Measurements from ENCODE around the gene CNTN1. TPM values are rescaled to one million over a fixed set of nuclear protein-coding genes. Genes with fewer than 3 reads are reported as not detected.

Gene CNTN1
- total RNA-seq, 2 donors from 2014 or later: 0.77 to 4.4 TPM

- Histone ChIP-seq H3K9me3 (no peaks in the 10 kb centered on the region), H3K4me1 (no peaks in the 10 kb centered on the region), H3K4me3 (no peak overlapping the region), H3K27ac (no peak overlapping the region), H3K9ac (ENCODE audit: low read depth in 2 of 2, low read length in 2 of 2) (no peak overlapping the region), H3K27me3 (no peaks in the 10 kb centered on the region), H3K36me3 (no peaks in the 10 kb centered on the region)
- DNase-seq: no peak
- intact Hi-C loops (cut with DNase I): no loop called here
- TF ChIP-seq, protein P1, sequence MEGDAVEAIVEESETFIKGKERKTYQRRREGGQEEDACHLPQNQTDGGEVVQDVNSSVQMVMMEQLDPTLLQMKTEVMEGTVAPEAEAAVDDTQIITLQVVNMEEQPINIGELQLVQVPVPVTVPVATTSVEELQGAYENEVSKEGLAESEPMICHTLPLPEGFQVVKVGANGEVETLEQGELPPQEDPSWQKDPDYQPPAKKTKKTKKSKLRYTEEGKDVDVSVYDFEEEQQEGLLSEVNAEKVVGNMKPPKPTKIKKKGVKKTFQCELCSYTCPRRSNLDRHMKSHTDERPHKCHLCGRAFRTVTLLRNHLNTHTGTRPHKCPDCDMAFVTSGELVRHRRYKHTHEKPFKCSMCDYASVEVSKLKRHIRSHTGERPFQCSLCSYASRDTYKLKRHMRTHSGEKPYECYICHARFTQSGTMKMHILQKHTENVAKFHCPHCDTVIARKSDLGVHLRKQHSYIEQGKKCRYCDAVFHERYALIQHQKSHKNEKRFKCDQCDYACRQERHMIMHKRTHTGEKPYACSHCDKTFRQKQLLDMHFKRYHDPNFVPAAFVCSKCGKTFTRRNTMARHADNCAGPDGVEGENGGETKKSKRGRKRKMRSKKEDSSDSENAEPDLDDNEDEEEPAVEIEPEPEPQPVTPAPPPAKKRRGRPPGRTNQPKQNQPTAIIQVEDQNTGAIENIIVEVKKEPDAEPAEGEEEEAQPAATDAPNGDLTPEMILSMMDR (IDR thresholded peaks at IDR 0.05): no peak
These were observed 161.0 kb downstream of the CNTN1 start for GRCh38 chr12:40853221-40853620.

- no peaks in the 10 kb centered on the region for H3K9me3 ChIP-seq
- H3K27ac ChIP-seq: no peak overlapping the region
- TF ChIP-seq, protein P1 (IDR thresholded peaks at IDR 0.05): no peak
- no peak overlapping the region for H3K9ac ChIP-seq (ENCODE audit: low read depth in 2 of 2, low read length in 2 of 2)
- DNase-seq: no peak
- H3K36me3 ChIP-seq: no peaks in the 10 kb centered on the region
- intact Hi-C loops (cut with DNase I): no loop called here
- H3K4me1 ChIP-seq: no peaks in the 10 kb centered on the region
- no peak overlapping the region for H3K4me3 ChIP-seq
- H3K27me3 ChIP-seq: no peaks in the 10 kb centered on the region
These were observed 162.4 kb downstream of the CNTN1 start for GRCh38 chr12:40854604-40855003.

- no peak overlapping the region for H3K9ac ChIP-seq (ENCODE audit: low read depth in 2 of 2, low read length in 2 of 2)
- H3K36me3 ChIP-seq: no peaks in the 10 kb centered on the region
- no peaks in the 10 kb centered on the region for H3K27me3 ChIP-seq
- no peak overlapping the region for H3K4me3 ChIP-seq
- no peaks in the 10 kb centered on the region for H3K9me3 ChIP-seq
- intact Hi-C loops (cut with DNase I): no loop called here
- no peak overlapping the region for H3K27ac ChIP-seq
- no peaks in the 10 kb centered on the region for H3K4me1 ChIP-seq
- TF ChIP-seq, protein P1 (IDR thresholded peaks at IDR 0.05): no peak
- no peak for DNase-seq
These were observed 172.7 kb downstream of the CNTN1 start for GRCh38 chr12:40864891-40865290.

- no peaks in the 10 kb centered on the region for H3K9me3 ChIP-seq
- DNase-seq: no peak
- no peaks in the 10 kb centered on the region for H3K4me1 ChIP-seq
- no peak overlapping the region for H3K27ac ChIP-seq
- no peak overlapping the region for H3K9ac ChIP-seq (ENCODE audit: low read depth in 2 of 2, low read length in 2 of 2)
- no peaks in the 10 kb centered on the region for H3K27me3 ChIP-seq
- no peak overlapping the region for H3K4me3 ChIP-seq
- H3K36me3 ChIP-seq: no peaks in the 10 kb centered on the region
- intact Hi-C loops (cut with DNase I): no loop called here
- TF ChIP-seq, protein P1 (IDR thresholded peaks at IDR 0.05): no peak
These were observed 178.7 kb downstream of the CNTN1 start for GRCh38 chr12:40870981-40871380.

DNA sequence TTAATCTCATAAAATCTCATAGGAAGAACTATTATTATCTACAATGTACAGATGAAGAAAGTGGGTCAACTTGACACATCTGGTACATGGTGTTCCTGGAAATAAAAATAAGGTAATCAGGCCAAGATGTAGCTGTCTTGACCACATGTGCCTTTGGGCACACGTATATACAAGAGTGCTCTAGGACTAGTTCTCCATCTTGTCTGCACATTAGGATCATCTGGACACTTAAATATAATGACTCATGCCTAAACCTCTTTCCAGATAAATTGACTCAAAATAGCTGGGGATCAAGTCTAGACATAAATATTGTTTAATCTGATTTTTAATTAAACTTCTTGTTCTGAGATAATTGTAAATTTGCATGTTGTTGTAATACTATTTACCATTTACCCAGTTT is 182.6 kb downstream of the CNTN1 start:
- no peaks in the 10 kb centered on the region for H3K27me3 ChIP-seq
- H3K36me3 ChIP-seq: no peaks in the 10 kb centered on the region
- DNase-seq: no peak
- H3K27ac ChIP-seq: no peak overlapping the region
- H3K4me3 ChIP-seq: no peak overlapping the region
- TF ChIP-seq, protein P1 (IDR thresholded peaks at IDR 0.05): no peak
- no peaks in the 10 kb centered on the region for H3K9me3 ChIP-seq
- intact Hi-C loops (cut with DNase I): no loop called here
- no peak overlapping the region for H3K9ac ChIP-seq (ENCODE audit: low read depth in 2 of 2, low read length in 2 of 2)
- H3K4me1 ChIP-seq: no peaks in the 10 kb centered on the region

DNA sequence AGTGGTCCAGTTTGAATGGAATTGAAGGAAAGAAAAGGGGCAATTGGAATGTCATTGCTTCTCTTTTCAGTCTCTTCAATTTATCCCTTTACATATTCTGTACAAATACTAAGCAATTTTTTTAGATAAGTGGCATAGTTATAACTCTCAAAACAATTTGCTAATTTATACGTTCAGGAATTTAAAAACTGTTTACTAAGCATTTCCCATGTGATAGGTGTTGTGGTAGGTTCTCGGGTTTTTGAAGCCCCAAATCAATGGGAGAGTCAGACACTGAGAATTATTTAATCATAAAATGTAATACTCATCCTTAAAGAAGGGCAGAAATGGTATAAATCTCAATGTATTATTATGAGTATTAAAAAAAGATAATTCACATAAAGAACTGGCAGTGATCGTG is 197.1 kb downstream of the CNTN1 start:
- intact Hi-C loops (cut with DNase I): no loop called here
- TF ChIP-seq, protein P1 (IDR thresholded peaks at IDR 0.05): no peak

More for the DNA sequence above, 197.1 kb downstream of the CNTN1 start:
- no peak overlapping the region for H3K9ac ChIP-seq (ENCODE audit: low read depth in 2 of 2, low read length in 2 of 2)
- H3K4me3 ChIP-seq: no peak overlapping the region
- H3K27me3 ChIP-seq: no peaks in the 10 kb centered on the region
- H3K27ac ChIP-seq: no peak overlapping the region
- DNase-seq: no peak
- H3K9me3 ChIP-seq: no peaks in the 10 kb centered on the region
- H3K36me3 ChIP-seq: no peaks in the 10 kb centered on the region
- no peaks in the 10 kb centered on the region for H3K4me1 ChIP-seq

Data from colonic mucosa (tissue), 4 donors.